Panc1 (cell line): ENCODE measurements around the gene IER5L. TPM values are rescaled to one million over a fixed set of nuclear protein-coding genes. Genes with fewer than 3 reads are reported as not detected.

Experiments used
- ATAC-seq: fragments of 200-7000 bp; cut with Tn5 transposase; 2 replicates; pipeline ENCODE4 v1.9.1; 2020; ENCODE audit warnings: mild to moderate bottlenecking, moderate library complexity
- BruUV-seq: library from RNA; stranded (reverse); fragments of 400-500 nt; replicated peaks from 2 replicates; lab custom pipeline; 2021; lab: Mats Ljungman, UMichigan
- CTCF ChIA-PET: fragments of 300-600 bp; sonication (Branson Sonifier 250); formaldehyde crosslinking; loops from one replicate; lab custom pipeline; 2022; ENCODE audit warnings: antibody characterized with exemption; lab: Charles Lee
- POLR2A ChIA-PET: fragments of 300-600 bp; sonication (Branson Sonifier 250); formaldehyde crosslinking; loops from one replicate; lab custom pipeline; 2022; ENCODE audit warnings: antibody characterized with exemption; lab: Charles Lee
- DNase-seq: peaks from one replicate; pipeline ENCODE4 v3.0.0-alpha.2; 2010; ENCODE audit warnings: low read depth, low spot score
- H3K27ac ChIP-seq: 2 replicates; pipeline ENCODE4 v1.5.1; 2011; ENCODE audit warnings: mild to moderate bottlenecking, low read length, inconsistent platforms
- H3K27me3 ChIP-seq: fragments of 200-500 bp; sonication (Bioruptor generic); 2 replicates; pipeline ENCODE4 v1.6.0; 2014; ENCODE audit warnings: low read length, inconsistent platforms; ENCODE audit not compliant: control insufficient read depth, insufficient read depth
- H3K36me3 ChIP-seq: fragments of 200-500 bp; sonication (Bioruptor generic); 2 replicates; pipeline ENCODE4 v1.5.1; 2014; ENCODE audit warnings: inconsistent platforms, mild to moderate bottlenecking, low read length, moderate library complexity; ENCODE audit not compliant: control insufficient read depth, insufficient read depth
- H3K4me1 ChIP-seq: 2 replicates; pipeline ENCODE4 v1.5.1; 2011; ENCODE audit warnings: inconsistent platforms, mild to moderate bottlenecking, low read length, moderate library complexity; ENCODE audit not compliant: control insufficient read depth, insufficient read depth
- H3K4me3 ChIP-seq, 2 experiments: 2 replicates each; pipeline ENCODE4 v1.5.1; 2011 to 2012; ENCODE audit warnings: low read depth in 2 of 2, low read length in 2 of 2, mild to moderate bottlenecking in 2 of 2, inconsistent platforms in 1 of 2, moderate library complexity in 1 of 2
- H3K9me3 ChIP-seq: fragments of 200-500 bp; sonication (Bioruptor generic); 2 replicates; pipeline ENCODE4 v1.5.1; 2014; ENCODE audit warnings: low read depth, mild to moderate bottlenecking, inconsistent platforms, low read length, moderate library complexity; ENCODE audit not compliant: control insufficient read depth, insufficient read depth
- POLR2AphosphoS5 ChIP-seq: IDR thresholded peaks from 2 replicates; pipeline ENCODE4 v1.6.1; 2012; ENCODE audit warnings: mild to moderate bottlenecking, low read depth, low read length, moderate library complexity
- REST ChIP-seq, 2 experiments: IDR thresholded peaks; 2 replicates each; pipeline ENCODE4 v1.6.1; 2011 to 2012; ENCODE audit warnings: low read depth in 2 of 2, control low read depth in 1 of 2, low read length in 1 of 2, mild to moderate bottlenecking in 1 of 2, moderate library complexity in 1 of 2; ENCODE audit not compliant: insufficient read depth in 1 of 2
- SIN3A ChIP-seq: IDR thresholded peaks from 2 replicates; pipeline ENCODE4 v1.6.1; 2012; ENCODE audit warnings: low read depth, mild to moderate bottlenecking, low read length, moderate library complexity, borderline replicate concordance; ENCODE audit not compliant: insufficient read depth
- TCF7L2 ChIP-seq: IDR thresholded peaks from 2 replicates; pipeline ENCODE4 v1.6.1; 2011; ENCODE audit warnings: mild to moderate bottlenecking, low read depth, low read length, inconsistent platforms
- in situ Hi-C: cut with HindIII; loops from 2 replicates; pipeline ENCODE4 v1.10.0; 2016; ENCODE audit warnings: low sequenced_read_pairs, low pct_unique_long_range_greater_than_20kb
- intact Hi-C: fragments of 100-400 bp; cut with micrococcal nuclease; formaldehyde crosslinking; loops from one replicate; pipeline ENCODE4 v1.10.0; 2022; ENCODE audit not compliant: unreplicated experiment
- total RNA-seq: library from RNA; stranded (reverse); gene quantifications from one replicate; pipeline ENCODE4 v1.2.1, GENCODE V29; 2021; ENCODE audit not compliant: unreplicated experiment
- TF ChIP-seq, protein P1 (sequence below): fragments of 450-650 bp; IDR thresholded peaks from 2 replicates; pipeline ENCODE4 v1.5.1; 2017; ENCODE audit warnings: mild to moderate bottlenecking

IER5L gene
- total RNA-seq, 1 experiment from 2014 or later, result 44.6 TPM

- no peak overlapping the region for H3K27ac ChIP-seq
- ATAC-seq (no peak), DNase-seq (no peak)
- CTCF ChIA-PET, result no interaction called here
- no TSS peak for BruUV-seq
- H3K4me1 ChIP-seq, result no peaks in the 10 kb centered on the region
- no peak for TF ChIP-seq POLR2AphosphoS5
- no peak for TF ChIP-seq TCF7L2
- TF ChIP-seq, protein P1, sequence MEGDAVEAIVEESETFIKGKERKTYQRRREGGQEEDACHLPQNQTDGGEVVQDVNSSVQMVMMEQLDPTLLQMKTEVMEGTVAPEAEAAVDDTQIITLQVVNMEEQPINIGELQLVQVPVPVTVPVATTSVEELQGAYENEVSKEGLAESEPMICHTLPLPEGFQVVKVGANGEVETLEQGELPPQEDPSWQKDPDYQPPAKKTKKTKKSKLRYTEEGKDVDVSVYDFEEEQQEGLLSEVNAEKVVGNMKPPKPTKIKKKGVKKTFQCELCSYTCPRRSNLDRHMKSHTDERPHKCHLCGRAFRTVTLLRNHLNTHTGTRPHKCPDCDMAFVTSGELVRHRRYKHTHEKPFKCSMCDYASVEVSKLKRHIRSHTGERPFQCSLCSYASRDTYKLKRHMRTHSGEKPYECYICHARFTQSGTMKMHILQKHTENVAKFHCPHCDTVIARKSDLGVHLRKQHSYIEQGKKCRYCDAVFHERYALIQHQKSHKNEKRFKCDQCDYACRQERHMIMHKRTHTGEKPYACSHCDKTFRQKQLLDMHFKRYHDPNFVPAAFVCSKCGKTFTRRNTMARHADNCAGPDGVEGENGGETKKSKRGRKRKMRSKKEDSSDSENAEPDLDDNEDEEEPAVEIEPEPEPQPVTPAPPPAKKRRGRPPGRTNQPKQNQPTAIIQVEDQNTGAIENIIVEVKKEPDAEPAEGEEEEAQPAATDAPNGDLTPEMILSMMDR, result no peak
- TF ChIP-seq REST (IDR thresholded peaks at IDR 0.05; ENCODE audit: insufficient read depth in 1 of 2, low read depth in 2 of 2, low read length in 1 of 2), result no peak
- in situ Hi-C loops (no loop called here), intact Hi-C loops (no loop called here)
- H3K4me3 ChIP-seq, result no peak overlapping the region
- POLR2A ChIA-PET, result no interaction called here
- no peaks in the 10 kb centered on the region for H3K36me3 ChIP-seq
- no peaks in the 10 kb centered on the region for H3K27me3 ChIP-seq
- no peaks in the 10 kb centered on the region for H3K9me3 ChIP-seq
These were observed 17.5 kb upstream of the IER5L start for GRCh38 chr9:129195606-129196005.

DNA sequence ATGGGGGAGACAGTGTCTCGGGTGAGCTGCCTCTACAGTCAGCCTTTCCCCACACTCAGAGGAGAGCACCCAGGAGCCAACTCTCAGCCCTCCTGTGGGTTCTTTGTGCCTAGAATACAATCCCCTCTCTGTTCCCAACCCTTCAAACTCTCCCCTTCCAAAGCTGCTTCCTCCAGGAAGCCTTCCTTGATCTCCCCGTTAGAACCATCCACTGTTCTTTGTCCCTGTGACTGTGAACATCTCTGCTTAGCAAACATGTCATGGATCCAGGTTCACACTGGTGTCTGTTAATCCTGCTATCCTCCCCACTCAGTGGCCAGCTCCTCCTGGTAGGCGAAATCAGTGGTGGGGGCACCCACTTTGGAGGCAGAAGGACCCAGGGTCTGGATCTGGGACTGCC is 16.2 kb upstream of the IER5L start:
- no peaks in the 10 kb centered on the region for H3K27me3 ChIP-seq
- DNase-seq, result no peak
- no peaks in the 10 kb centered on the region for H3K4me1 ChIP-seq
- no peak overlapping the region for H3K27ac ChIP-seq
- ChIA-PET CTCF (no interaction called here), POLR2A (no interaction called here)
- ATAC-seq, result no peak
- H3K4me3 ChIP-seq, result no peak overlapping the region
- intact Hi-C loops (no loop called here), in situ Hi-C loops (no loop called here)
- TF ChIP-seq TCF7L2 (no peak), POLR2AphosphoS5 (no peak), SIN3A (no peak), REST (IDR thresholded peaks at IDR 0.05; ENCODE audit: insufficient read depth in 1 of 2, low read depth in 2 of 2, low read length in 1 of 2) (no peak)
- H3K36me3 ChIP-seq, result no peaks in the 10 kb centered on the region
- H3K9me3 ChIP-seq, result no peaks in the 10 kb centered on the region
- no TSS peak for BruUV-seq
